K562 (cell line): Measurements from ENCODE around the gene PPP4C. TPM values are rescaled to one million over a fixed set of nuclear protein-coding genes. Genes with fewer than 3 reads are reported as not detected.
A peak's percentile ranks its signal among the peaks of the same experiment; 100 is the strongest.

Experiments
- ATF1 ChIP-seq, 2 experiments: fragments of 450-650 bp in 1 of 2; IDR thresholded peaks; 2 replicates each; pipeline ENCODE4 v1.6.1; 2016; ENCODE audit warnings: missing compliant biosample characterization in 1 of 2, missing genetic modification characterization in 1 of 2
- BHLHE40 ChIP-seq: IDR thresholded peaks from 2 replicates; pipeline ENCODE4 v1.6.1; 2011; ENCODE audit warnings: low read length, improper control_type of control experiment
- C11orf30 ChIP-seq: fragments of 450-650 bp; IDR thresholded peaks from 2 replicates; pipeline ENCODE4 v1.6.1; 2016; ENCODE audit warnings: low read depth, mild to moderate bottlenecking
- CREB3L1 ChIP-seq: fragments of 450-650 bp; IDR thresholded peaks from 2 replicates; pipeline ENCODE4 v1.6.1; 2014; ENCODE audit warnings: low read depth, mild to moderate bottlenecking, moderate library complexity, borderline replicate concordance
- HDAC2 ChIP-seq: fragments of 450-650 bp; IDR thresholded peaks from 2 replicates; pipeline ENCODE4 v1.6.1; 2016; ENCODE audit warnings: mild to moderate bottlenecking
- NKRF ChIP-seq: fragments of 450-650 bp; IDR thresholded peaks from 2 replicates; pipeline ENCODE4 v1.6.1; 2016; ENCODE audit warnings: borderline replicate concordance
- POLR2AphosphoS2 ChIP-seq: IDR thresholded peaks from 2 replicates; pipeline ENCODE4 v1.6.1; 2012; ENCODE audit warnings: low read length, improper control_type of control experiment
- RCOR1 ChIP-seq, 2 experiments: IDR thresholded peaks; 2 replicates each; pipeline ENCODE4 v1.6.1; 2012; ENCODE audit warnings: low read depth in 2 of 2, low read length in 2 of 2, borderline replicate concordance in 1 of 2, improper control_type of control experiment in 1 of 2
- TAL1 ChIP-seq: fragments of 450-650 bp; IDR thresholded peaks from 2 replicates; pipeline ENCODE4 v1.6.1; 2016; ENCODE audit warnings: mild to moderate bottlenecking
- TEAD4 ChIP-seq, 2 experiments: sonication (generic) in 1 of 2; formaldehyde crosslinking in 1 of 2; IDR thresholded peaks; 2 replicates each; pipeline versions ENCODE4 v1.6.1 to v1.8.0; 2012 to 2022; ENCODE audit warnings: borderline replicate concordance in 1 of 2, inconsistent platforms in 1 of 2, low read length in 1 of 2, mild to moderate bottlenecking in 1 of 2, missing genetic modification reagents in 1 of 2
- ZBTB7A ChIP-seq: IDR thresholded peaks from 2 replicates; pipeline ENCODE4 v1.6.1; 2011; ENCODE audit warnings: low read depth, mild to moderate bottlenecking, low read length, moderate library complexity, borderline replicate concordance; ENCODE audit not compliant: control insufficient read depth
- ZKSCAN8 ChIP-seq: fragments of 200-800 bp; sonication (Bioruptor generic); IDR thresholded peaks from 2 replicates; pipeline ENCODE4 v1.6.1; 2016; ENCODE audit warnings: missing genetic modification characterization, missing compliant biosample characterization
- ZNF175 ChIP-seq: fragments of 200-800 bp; sonication (Bioruptor generic); IDR thresholded peaks from 2 replicates; pipeline ENCODE4 v1.6.1; 2016; ENCODE audit warnings: low read depth, mild to moderate bottlenecking, missing genetic modification characterization, missing compliant biosample characterization
- ZNF197 ChIP-seq: fragments of 200-800 bp; sonication (Bioruptor generic); IDR thresholded peaks from 2 replicates; pipeline ENCODE4 v1.6.1; 2016; ENCODE audit warnings: low read depth, missing genetic modification characterization, missing compliant biosample characterization
- polyA plus RNA-seq, 8 experiments: library from polyadenylated mRNA; depleted of rRNA in 4 of 8; stranded (reverse) in 5 of 8; unstranded in 3 of 8; fragments of >200 nt; fragmentation: Nextera tagmentation in 2 of 8; fragmentation: Illumina TruSeq in 1 of 8; extraction: Ambion mirVana in 2 of 8; extraction: Trizol in 1 of 8; gene quantifications; 2 replicates each; pipeline versions ENCODE4 v1.2.1 to v1.2.3, GENCODE V29; 2011 to 2014; ENCODE audit warnings: inconsistent platforms in 1 of 8, missing spikeins in 1 of 8
- total RNA-seq, 7 experiments: library from RNA; depleted of rRNA in 6 of 7; stranded (reverse); fragments of >200 nt in 6 of 7; fragmentation: Illumina TruSeq in 2 of 7; extraction: Trizol in 2 of 7; gene quantifications; 2 replicates each; pipeline versions ENCODE4 v1.2.1 to v1.2.3, GENCODE V29; 2011 to 2021; ENCODE audit warnings: low replicate concordance in 1 of 7

The PPP4C gene
- total and polyA plus RNA-seq, 9 of the 15 experiments (the other 6 are each of a cell fraction or from before 2014, with no cell fraction given): 3.5 to 183 (median 131) TPM

GRCh38 chr16:30033270-30033669 is 42.5 kb upstream of the PPP4C start (continued):
- TF ChIP-seq ZNF197 (CRISPR knock-in tag): no peak
- TF ChIP-seq ZKSCAN8 (CRISPR knock-in tag): peak; percentile 88
- peak; percentile 84 to 98 for TF ChIP-seq RCOR1 (IDR thresholded peaks at IDR 0.05; ENCODE audit: borderline replicate concordance in 1 of 2, low read depth in 2 of 2, low read length in 2 of 2)
- TF ChIP-seq BHLHE40: 0 out of 2 replicates have a peak, but pooled peaks have one; percentile 13
- peak; percentile 96 for TF ChIP-seq C11orf30
- peak; percentile 76; the same call in 1 of the 2 replicates for TF ChIP-seq HDAC2
- TF ChIP-seq TEAD4 (IDR thresholded peaks at IDR 0.05; ENCODE audit: low read length): peak; percentile 59; the same call in 1 of the 2 replicates
- TF ChIP-seq TEAD4 (CRISPR knock-in tag; IDR thresholded peaks at IDR 0.05; ENCODE audit: borderline replicate concordance): no peak
- TF ChIP-seq TAL1: peak; percentile 47; the same call in 1 of the 2 replicates
- no peak for TF ChIP-seq NKRF
- no peak for TF ChIP-seq ZNF175 (CRISPR knock-in tag)
- TF ChIP-seq POLR2AphosphoS2: no peak
- no peak for TF ChIP-seq ATF1 (CRISPR knock-in tag; IDR thresholded peaks at IDR 0.05)
- 0 out of 2 replicates have a peak, but pooled peaks have one; percentile 16 for TF ChIP-seq ATF1 (tag; IDR thresholded peaks at IDR 0.05)
- no peak for TF ChIP-seq ZBTB7A
- peak; percentile 46; the same call in 1 of the 2 replicates for TF ChIP-seq CREB3L1
- TF ChIP-seq, all 486 proteins: peak for 28
